Erythroblast (primary cell): Measurements from ENCODE around the gene DEXI.

Source experiments
- GATA1 ChIP-seq: IDR thresholded peaks from 2 replicates; pipeline ENCODE4 v1.6.1; 2011; ENCODE audit warnings: low read depth, mild to moderate bottlenecking, control low read depth, low read length, moderate library complexity
- POLR2A ChIP-seq: IDR thresholded peaks from 2 replicates; pipeline ENCODE4 v1.6.1; 2011; ENCODE audit warnings: mild to moderate bottlenecking, low read length

DNA sequence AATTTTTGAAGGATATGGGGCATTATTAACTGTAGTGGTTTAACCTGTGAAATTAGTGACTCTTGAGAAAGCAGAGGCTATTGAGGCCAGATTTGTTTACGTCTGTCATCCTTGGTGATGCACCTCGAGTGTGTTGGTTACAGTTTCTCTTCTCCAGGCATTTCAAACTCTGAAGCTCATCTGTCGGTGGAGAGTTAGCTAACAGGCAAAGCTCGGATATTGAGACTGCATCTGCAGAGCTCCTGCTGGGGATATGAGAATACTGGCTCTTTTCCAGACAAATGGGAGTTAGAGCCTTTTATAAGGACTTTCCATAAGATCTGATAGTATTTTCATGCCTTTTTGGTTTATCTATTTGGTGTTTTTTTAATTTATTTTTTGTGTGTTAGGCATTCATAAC, 8.8 kb upstream of the DEXI start:
- TF ChIP-seq POLR2A (no peak), GATA1 (no peak)
